NCI-H187 (cell line): ENCODE results near the gene PFKFB2.
"Not testable (repeated sequence)": the region's sequence is repeated elsewhere in the genome, so short reads cannot be mapped to it uniquely, and the experiment has no call there.

Experiments
- DNase-seq, 2 experiments: peaks; one replicate each; lab custom pipeline; 2025; lab: John Stamatoyannopoulos, UW

PFKFB2 gene

DNA sequence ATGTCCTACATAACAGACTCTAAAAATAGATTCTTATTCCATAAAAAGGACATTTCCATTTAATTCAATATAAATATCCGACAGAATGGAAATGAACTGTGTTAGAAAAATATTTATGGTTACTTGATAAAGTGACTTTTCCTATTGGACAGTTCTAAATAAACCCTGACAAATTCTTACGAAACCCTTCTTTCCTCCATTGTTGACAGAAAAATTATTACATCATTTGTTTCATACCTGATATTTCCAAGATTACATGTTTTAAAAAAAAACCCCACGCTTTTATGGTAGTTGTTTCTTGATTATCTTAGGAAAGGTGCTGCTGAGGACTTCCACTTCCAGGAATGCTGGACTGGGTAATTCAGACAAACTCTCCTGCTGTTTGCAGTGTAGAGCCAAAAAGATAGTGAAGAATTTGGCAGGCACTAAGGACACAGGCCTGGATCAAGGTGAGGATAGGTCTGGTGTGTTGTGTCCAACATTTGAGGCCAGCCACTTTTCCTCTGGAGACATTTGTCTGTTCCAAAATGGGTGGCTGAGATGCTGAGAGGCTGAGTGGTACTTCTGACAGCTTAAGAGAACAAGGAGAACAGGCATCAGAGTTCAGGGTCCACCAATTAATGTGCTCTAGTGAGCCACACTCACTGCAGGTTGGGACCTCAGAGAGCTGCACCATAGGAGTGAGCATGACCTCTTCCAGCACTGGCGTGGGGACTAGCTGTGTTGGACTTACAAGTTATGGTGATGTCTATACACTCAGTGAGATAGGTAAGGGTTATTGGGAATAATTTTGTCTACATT lies 13.5 kb upstream of the PFKFB2 start:
- no peak for DNase-seq

DNA sequence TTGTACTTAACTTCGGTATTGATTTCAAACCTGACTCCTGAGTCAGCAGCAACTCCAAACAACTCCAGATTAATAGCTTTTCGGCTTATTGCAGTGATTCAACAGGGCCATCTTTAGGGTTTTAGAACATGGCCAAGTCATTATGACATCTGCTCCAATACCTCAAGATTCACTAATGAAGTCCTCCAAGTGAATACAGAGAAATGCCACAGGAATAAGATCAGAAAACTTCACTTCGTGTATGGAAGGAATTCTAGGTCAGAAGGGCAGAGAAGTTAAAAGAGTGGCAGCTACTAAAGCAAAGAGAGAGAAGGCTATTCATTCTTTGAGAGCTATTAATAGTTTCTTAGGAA lies 12.9 kb upstream of the PFKFB2 start:
- DNase-seq, result no peak

- not testable (repeated sequence) for DNase-seq
Observed at GRCh38 chr1:207041397-207041796, 11.7 kb upstream of the PFKFB2 start.

DNA sequence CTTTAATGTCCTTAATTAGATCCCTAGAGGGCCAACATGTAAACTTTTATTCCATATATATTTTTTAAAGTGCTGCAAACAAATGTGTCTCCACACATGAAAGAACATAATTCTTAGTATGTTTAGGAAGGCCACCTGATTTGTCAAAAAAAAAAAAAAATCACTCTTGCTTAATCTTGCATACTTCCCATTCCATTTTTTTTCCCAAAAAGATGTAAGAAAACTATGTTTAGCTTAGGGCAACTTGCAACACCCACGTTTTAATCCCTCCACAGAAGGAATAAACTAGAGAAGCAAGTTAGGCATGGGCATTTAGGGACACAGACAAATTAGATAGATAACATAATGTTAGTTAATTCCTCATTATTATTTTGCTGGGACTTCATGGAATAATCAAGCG lies 7.6 kb upstream of the PFKFB2 start:
- DNase-seq, result no peak

DNA sequence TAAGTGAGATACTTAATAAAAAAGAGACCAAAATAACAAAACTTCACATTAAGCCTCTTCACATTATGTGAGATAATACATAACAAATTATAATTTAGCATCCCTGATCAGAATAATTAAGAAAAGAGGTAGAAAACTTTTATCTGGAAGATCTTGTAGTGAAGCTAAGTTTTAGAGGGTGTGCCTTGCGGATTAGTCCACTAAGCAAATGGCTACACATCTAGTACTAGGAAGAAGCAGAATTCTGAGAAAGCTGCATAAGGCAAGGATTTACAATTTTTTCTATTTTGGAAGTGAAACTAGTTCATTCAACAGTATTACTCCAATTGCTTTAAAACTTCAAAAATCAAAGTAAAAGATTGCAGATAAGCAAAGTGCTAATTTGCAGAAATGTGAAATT lies 5.6 kb upstream of the PFKFB2 start:
- no peak for DNase-seq

GRCh38 chr1:207048041-207048440 lies 5.0 kb upstream of the PFKFB2 start:
- DNase-seq, result no peak

DNA sequence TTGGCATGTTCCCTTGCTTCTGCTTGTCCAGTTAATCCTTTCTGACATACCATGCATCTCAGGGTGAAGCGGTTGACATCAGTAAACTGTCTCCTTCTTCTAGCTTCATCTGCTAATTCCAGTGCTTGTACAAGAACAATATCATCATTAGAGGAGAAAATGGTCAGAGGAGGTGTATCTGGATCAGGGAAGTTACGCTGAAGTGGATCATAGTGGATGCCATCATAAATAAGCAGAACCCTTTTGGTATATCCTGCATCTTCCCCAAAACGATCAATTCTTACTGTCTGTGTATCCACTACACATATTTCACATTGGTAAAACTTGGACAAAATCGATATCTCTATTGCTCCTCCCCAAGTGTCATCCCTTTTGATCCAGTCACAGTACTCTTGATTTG lies 4.0 kb upstream of the PFKFB2 start:
- no peak for DNase-seq

DNA sequence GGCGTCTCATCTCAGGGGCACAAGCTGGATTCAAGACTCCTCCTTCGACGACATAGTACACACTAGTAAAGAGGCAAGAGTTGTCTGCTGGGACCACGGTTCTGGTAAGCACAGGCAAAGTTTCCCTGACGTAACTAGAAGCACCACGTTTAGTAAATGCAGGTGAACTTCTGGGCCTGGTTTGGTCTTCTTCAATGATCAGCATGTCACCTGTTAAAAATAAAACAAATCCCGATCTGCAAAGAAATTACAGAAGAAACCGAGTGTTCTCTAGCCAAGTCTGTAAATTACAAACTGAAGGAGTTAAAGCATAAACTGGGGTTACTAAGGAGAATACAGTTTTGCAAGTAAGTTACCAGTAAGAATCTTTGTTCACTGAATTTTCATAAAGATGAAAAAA lies 3.6 kb upstream of the PFKFB2 start:
- no peak for DNase-seq

- peak; percentile 40 to 46 for DNase-seq
Observed at GRCh38 chr1:207049974-207050391, 3.1 kb upstream of the PFKFB2 start.

DNA sequence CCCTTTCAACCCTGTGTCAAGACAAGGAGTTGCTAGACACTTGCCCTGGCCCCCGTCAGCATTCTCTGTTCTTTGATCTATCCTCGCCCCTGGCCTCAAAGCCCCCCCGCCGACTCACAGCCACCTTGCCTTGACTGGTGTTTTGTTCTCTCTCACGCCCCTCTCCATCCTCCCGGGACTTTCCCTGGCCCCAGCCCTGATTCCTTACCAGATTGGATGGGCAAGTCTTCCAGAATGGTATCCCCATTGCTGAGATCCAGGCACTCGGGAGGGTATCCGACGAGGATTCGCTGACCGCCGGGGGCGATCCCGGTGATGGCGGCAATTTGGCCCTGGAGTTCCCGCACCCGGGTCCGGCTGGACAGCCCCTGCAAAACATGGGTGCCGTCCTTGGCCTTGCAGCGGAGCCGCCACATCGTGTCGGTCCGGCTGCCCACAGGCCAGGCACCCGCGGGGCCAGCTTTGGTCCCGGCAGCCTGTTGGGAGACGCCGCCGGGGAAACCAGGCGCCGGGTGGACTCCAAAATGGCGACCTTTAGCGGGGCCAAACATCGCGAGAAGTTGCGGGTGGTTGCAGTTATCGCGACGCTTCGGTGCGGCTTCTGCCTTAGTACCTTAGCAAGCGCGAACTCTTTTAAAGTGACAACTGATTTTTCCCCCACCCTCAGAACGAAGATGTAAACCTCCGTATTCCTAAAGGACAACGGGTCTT lies 2.4 kb upstream of the PFKFB2 start:
- peak; percentile 95 to 97 for DNase-seq

DNA sequence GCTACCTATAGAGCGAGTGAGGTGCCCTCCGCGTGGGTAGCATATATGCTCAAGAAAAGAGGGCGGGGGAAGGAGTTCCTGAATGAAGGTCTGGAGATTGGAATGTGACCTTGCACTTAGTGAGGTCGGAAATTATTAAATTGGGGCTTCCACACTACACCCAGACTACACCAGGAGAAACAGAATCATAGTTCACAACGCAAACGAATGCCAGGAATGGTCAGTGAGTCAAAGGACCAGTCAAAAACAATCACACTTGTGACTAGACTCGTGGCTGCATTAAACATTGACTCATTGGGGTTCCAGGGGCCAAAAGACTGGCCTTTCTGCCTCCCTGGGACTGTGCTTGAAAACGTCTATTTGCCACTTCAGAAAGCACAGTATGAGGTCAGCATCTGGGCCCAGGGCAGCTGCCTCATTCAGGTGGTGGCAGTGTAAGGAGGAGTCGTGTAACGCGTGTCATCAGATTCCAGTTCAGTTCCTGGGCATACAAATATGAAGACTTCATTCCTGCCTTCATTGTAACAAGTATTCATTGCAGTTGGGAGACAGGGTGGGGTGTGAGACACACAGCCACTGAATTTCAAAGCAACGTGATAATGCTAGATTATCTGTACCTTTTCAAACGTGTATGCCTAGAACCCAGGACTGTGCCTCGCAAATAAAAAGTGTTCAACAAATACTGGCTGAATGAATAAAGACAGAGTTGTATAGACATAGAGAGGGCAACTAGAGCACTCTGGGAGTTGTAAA lies 1.7 kb upstream of the PFKFB2 start, which contains the start of gene YOD1:
Gene YOD1 (minus strand): TSS at position 18 of the 753 bp plus-strand sequence. CDS start 178 bp downstream, outside the sequence.
- peak in 1 of 2 experiments; percentile 26 for DNase-seq

- DNase-seq, result no peak
Observed at GRCh38 chr1:207054491-207054890, 1.4 kb downstream of the PFKFB2 start.

- no peak for DNase-seq
Observed at GRCh38 chr1:207055386-207056001, 2.4 kb downstream of the PFKFB2 start.

- DNase-seq, result no peak
Observed at GRCh38 chr1:207056673-207057072, 3.6 kb downstream of the PFKFB2 start.

DNA sequence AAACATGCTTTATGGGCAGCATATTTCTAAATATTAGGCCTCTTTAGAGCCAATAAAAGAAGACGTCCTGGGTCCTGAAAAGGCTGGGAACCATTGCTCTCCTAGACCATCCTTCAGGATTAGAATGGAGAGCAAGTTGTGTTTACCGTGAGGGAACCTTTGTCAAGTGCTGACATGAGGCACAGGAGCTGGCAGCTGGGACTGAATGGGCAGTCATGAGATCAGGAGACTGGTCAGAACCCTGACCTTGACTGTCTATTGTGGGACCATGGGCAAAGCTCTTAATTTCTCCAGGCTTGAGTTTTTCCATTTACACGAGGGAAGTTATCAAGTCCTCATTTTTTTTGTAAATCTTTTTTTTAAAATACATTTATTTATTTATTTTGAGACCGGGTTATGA lies 5.2 kb downstream of the PFKFB2 start:
- no peak for DNase-seq

DNA sequence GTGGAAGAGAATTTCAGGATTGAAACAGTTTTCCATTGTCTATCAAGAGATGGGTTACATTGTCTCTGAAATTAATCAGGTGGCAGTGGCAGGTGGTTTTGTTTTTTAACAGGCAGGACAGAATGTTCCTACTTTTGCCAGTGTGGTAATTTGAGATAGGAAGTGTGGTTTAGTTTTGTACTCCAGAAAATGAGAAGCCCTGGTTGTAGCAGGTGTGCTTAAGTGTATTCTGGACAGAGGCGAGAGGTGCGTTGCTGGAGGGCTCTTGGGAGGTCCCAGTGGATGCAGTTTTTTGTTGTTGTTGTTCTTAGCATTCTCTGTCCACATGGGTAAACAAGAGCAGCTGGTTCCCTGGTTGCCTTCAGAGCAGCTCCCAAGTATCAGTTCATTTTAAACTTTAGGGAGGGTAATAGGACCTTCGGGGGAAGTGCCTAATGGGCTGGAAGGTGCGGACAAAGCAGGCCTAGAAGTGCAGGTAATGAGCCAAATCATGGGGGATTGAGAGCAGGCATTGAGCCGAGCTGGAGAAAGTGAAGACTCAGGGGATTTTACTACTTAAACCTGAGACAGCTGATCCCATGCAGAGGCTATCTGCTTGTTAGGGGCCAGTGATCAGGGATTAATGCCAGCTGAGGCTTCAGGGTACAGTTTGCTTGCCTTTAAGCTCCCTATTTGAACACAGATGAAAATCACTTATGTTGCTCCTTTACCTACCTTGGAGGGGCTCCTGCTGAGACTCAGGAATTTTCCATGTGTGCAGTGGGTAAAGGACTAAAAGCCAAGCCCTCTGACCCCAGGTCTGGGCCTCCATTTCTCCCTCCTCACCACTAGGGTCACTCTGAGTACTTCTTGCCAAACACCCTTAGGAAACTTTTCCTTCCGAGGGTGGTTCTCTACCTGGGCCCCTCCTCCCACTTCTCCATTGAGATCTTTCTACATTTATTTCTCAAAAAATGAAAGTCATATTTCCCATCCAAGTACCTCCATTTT lies 6.1 kb downstream of the PFKFB2 start:
- DNase-seq, result peak; percentile 91 to 94

DNA sequence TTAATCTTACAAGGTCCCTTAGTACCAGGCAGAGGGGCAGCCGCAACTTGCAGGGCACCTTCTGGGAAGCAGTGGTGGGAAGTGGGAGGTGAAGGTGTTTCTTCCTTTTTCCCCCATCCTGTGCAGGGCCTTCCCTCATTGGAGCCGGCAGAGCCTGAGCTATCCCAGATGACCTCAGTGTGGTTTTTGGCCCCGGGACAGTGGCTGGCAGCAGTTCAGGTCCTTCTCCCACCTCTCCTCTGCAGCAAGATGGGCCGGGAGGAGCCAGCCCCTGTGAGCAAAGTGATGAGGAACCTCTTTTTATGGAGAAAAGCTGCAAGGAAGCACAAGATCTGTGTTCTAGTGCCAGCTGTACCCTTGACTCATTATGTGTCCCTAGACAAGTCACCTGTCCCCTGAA lies 6.8 kb downstream of the PFKFB2 start:
- no peak for DNase-seq

DNA sequence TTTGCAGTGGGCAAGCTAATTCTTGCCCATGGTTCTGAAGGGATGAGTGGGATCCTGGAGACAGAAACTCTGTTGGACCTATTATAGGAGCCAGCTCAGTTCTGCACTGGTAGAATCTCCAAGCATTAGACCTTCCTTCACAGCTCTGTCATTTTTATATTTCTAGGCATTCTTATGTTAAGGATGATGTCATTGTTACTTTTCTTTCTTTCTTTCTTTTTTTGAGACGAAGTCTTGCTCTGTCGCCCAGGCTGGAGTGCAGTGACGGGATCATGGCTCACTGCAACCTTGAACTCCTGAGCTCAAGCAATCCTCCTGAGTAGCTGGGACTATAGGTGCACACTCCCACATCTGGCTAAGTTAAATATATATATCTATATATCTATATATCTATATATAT lies 7.5 kb downstream of the PFKFB2 start:
- DNase-seq, result no peak

- no peak for DNase-seq
Observed at GRCh38 chr1:207062058-207062457, 9.0 kb downstream of the PFKFB2 start.

DNA sequence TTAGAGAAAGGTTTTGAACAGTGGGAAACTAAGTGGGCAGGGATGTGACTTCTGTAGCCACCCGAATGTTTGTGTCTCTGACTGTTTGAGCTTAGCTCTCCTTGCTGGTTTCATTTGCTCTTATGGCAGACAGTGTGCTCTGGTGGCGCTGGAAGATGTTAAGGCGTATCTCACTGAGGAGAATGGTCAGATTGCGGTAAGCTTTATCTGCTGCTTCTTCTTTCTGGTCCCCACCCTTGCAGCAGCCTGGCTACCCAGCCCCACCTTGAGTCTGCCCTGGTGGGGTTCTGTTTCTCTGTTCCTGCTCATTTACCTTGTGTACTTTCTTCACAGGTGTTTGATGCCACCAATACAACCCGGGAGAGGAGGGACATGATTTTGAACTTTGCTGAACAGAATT lies 9.9 kb downstream of the PFKFB2 start:
- no peak for DNase-seq

DNA sequence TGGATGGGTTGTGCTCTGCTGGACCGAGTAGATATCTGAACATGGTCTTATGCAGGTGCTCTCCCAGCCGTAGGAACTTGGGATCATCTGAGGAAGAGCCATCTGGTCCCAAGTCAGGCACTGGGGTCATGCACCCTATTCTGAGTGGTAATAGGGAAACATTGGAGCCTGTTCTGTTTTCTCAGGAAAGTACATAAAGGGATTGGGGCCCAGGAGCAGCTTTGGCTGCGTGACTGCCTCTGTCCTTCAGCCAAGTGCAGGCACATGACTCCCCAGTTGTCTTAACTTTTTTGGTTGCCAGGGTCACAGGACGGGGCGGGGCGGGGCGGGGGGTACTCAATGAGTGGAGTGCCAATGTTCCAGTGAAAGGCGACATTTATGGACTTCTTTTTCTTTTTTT lies 11.5 kb downstream of the PFKFB2 start:
- no peak for DNase-seq
